Sigmoid colon (tissue), 7 donors: ENCODE measurements around the gene TPGS1. TPM values are rescaled to one million over a fixed set of nuclear protein-coding genes. Genes with fewer than 3 reads are reported as not detected.

Experiments
- polyA plus RNA-seq, 3 donors: library from polyadenylated mRNA; stranded (reverse); fragments of 200-250 nt; gene quantifications; one replicate each; pipeline ENCODE4 v1.2.3, GENCODE V29; 2013
- total RNA-seq, 4 donors: library from RNA; depleted of rRNA; stranded (reverse); fragments of >200 nt; gene quantifications; one replicate each; pipeline ENCODE4 v1.1.0, GENCODE V29; 2016
- donor health status: healthy with polysubstance abuse.
- donor health status: Bipolar disorder and iron deficiency.
- donor health status: healthy.

Gene TPGS1
- total and polyA plus RNA-seq, 7 donors = 14.3 to 78.8 (median 36.3) TPM

Other genes with a start within 250 kb of the TPGS1 start
- gene PLPP2, start 216.1 kb upstream of the TPGS1 start, total RNA-seq = 1 to 10 TPM; 1.6 to 3.6 (median 2.3) TPM
- gene PLPP2, start 216.1 kb upstream of the TPGS1 start, polyA plus RNA-seq = 100 to 1,000 TPM in 1 of 3 donors, 10 to 100 TPM in 2; 22.2 to 111 (median 29.6) TPM
- gene MIER2, start 162.7 kb upstream of the TPGS1 start, total RNA-seq = 10 to 100 TPM; 11.4 to 31.9 (median 13.0) TPM
- gene MIER2, start 162.7 kb upstream of the TPGS1 start, polyA plus RNA-seq = 10 to 100 TPM in 1 of 3 donors, 1 to 10 TPM in 2; 6.6 to 15.5 (median 7.4) TPM
- gene C2CD4C, start 98.3 kb upstream of the TPGS1 start, total RNA-seq = 1 to 10 TPM in 1 of 4 donors, under 1 TPM in 3; 0.55 to 1.2 (median 0.76) TPM
- under 1 TPM in 2 of 3 donors, not detected in 1; under 0.01 to 0.96 TPM for gene C2CD4C, start 98.3 kb upstream of the TPGS1 start, polyA plus RNA-seq
- gene SHC2, start 46.5 kb upstream of the TPGS1 start, total RNA-seq = 10 to 100 TPM; 17.8 to 49.9 (median 24.9) TPM
- 10 to 100 TPM in 1 of 3 donors, 1 to 10 TPM in 2; 1.8 to 10.8 (median 9.3) TPM for gene SHC2, start 46.5 kb upstream of the TPGS1 start, polyA plus RNA-seq
- gene MADCAM1, start 11.0 kb upstream of the TPGS1 start, total RNA-seq = under 1 TPM in 3 of 4 donors, not detected in 1; 0.16 to 0.55 (median 0.27) TPM
- 1 to 10 TPM in 1 of 3 donors, under 1 TPM in 2; 0.46 to 6.3 (median 0.60) TPM for gene MADCAM1, start 11.0 kb upstream of the TPGS1 start, polyA plus RNA-seq
- gene CDC34, start 24.3 kb downstream of the TPGS1 start, total RNA-seq = 100 to 1,000 TPM in 2 of 4 donors, 10 to 100 TPM in 2; 74.9 to 152 (median 95.1) TPM
- gene CDC34, start 24.3 kb downstream of the TPGS1 start, polyA plus RNA-seq = 100 to 1,000 TPM in 1 of 3 donors, 10 to 100 TPM in 2; 79.2 to 110 (median 96.7) TPM
- gene GZMM, start 36.6 kb downstream of the TPGS1 start, total RNA-seq = under 1 TPM in 1 of 4 donors, not detected in 3; 0.49 TPM
- 10 to 100 TPM in 1 of 3 donors, not detected in 2; 11.2 TPM for gene GZMM, start 36.6 kb downstream of the TPGS1 start, polyA plus RNA-seq
- 100 to 1,000 TPM; 423 to 500 (median 482) TPM for gene BSG, start 65.1 kb downstream of the TPGS1 start, total RNA-seq
- 100 to 1,000 TPM; 218 to 715 (median 309) TPM for gene BSG, start 65.1 kb downstream of the TPGS1 start, polyA plus RNA-seq
- gene HCN2, start 82.4 kb downstream of the TPGS1 start, total RNA-seq = under 1 TPM in 3 of 4 donors, not detected in 1; 0.36 to 0.55 (median 0.54) TPM
- gene HCN2, start 82.4 kb downstream of the TPGS1 start, polyA plus RNA-seq = under 1 TPM in 2 of 3 donors, not detected in 1; 0.23 to 0.39 TPM
- gene POLRMT, start 126.0 kb downstream of the TPGS1 start, total RNA-seq = 10 to 100 TPM; 18.2 to 26.3 (median 22.3) TPM
- gene POLRMT, start 126.0 kb downstream of the TPGS1 start, polyA plus RNA-seq = 10 to 100 TPM; 16.8 to 63.0 (median 30.3) TPM
- gene FGF22, start 132.4 kb downstream of the TPGS1 start, total RNA-seq = 1 to 10 TPM in 1 of 4 donors, under 1 TPM in 1, not detected in 2; 0.99 to 1.7 TPM
- gene FGF22, start 132.4 kb downstream of the TPGS1 start, polyA plus RNA-seq = under 1 TPM in 1 of 3 donors, not detected in 2; 0.20 TPM
- gene RNF126, start 155.7 kb downstream of the TPGS1 start, total RNA-seq = 10 to 100 TPM; 39.2 to 57.1 (median 55.5) TPM
- gene RNF126, start 155.7 kb downstream of the TPGS1 start, polyA plus RNA-seq = 10 to 100 TPM; 33.5 to 58.8 (median 35.4) TPM
- gene FSTL3, start 168.9 kb downstream of the TPGS1 start, total RNA-seq = 100 to 1,000 TPM in 2 of 4 donors, 10 to 100 TPM in 2; 35.7 to 118 (median 107) TPM
- gene FSTL3, start 168.9 kb downstream of the TPGS1 start, polyA plus RNA-seq = 10 to 100 TPM in 1 of 3 donors, 1 to 10 TPM in 2; 1.6 to 17.8 (median 6.0) TPM
- gene PRSS57, start 188.0 kb downstream of the TPGS1 start, total RNA-seq = not detected
- gene PRSS57, start 188.0 kb downstream of the TPGS1 start, polyA plus RNA-seq = under 1 TPM in 1 of 3 donors, not detected in 2; 0.15 TPM
- gene PALM, start 201.4 kb downstream of the TPGS1 start, total RNA-seq = 10 to 100 TPM; 30.4 to 91.4 (median 35.9) TPM
- gene PALM, start 201.4 kb downstream of the TPGS1 start, polyA plus RNA-seq = 10 to 100 TPM in 2 of 3 donors, 1 to 10 TPM in 1; 3.0 to 21.0 (median 12.5) TPM
- under 1 TPM in 1 of 4 donors, not detected in 3; 0.36 TPM for gene MISP, start 243.6 kb downstream of the TPGS1 start, total RNA-seq
- gene MISP, start 243.6 kb downstream of the TPGS1 start, polyA plus RNA-seq = 100 to 1,000 TPM; 266 to 456 (median 311) TPM